HG03108 (cell line): Measurements from ENCODE around the gene RAPGEF5.

ENCODE experiments used
- ATAC-seq: cut with Tn5 transposase; IDR thresholded peaks from one replicate; pipeline ENCODE4 v1.9.1; 2021; ENCODE audit warnings: moderate library complexity; ENCODE audit not compliant: unreplicated experiment

The RAPGEF5 gene, protein sequence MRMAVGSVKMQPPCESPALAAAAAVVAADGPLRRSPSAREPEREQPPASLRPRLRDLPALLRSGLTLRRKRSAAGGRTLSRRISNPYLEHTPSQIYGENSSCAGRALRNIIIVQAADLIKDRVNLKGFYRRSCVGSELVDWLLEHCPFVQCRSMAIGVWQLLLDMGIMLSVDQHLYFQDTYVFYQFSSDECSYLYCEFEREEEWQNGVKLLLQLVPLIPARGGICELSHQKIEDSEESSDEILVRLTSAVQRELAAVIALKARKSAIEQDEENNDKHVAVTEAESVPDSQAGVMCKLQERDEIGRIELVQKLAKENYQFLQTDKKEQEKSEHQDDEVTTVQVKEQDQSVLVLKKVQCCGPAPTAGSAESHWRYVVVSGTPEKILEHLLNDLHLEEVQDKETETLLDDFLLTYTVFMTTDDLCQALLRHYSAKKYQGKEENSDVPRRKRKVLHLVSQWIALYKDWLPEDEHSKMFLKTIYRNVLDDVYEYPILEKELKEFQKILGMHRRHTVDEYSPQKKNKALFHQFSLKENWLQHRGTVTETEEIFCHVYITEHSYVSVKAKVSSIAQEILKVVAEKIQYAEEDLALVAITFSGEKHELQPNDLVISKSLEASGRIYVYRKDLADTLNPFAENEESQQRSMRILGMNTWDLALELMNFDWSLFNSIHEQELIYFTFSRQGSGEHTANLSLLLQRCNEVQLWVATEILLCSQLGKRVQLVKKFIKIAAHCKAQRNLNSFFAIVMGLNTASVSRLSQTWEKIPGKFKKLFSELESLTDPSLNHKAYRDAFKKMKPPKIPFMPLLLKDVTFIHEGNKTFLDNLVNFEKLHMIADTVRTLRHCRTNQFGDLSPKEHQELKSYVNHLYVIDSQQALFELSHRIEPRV

GRCh38 chr7:22356701-22357310 lies at the start of gene RAPGEF5:
RAPGEF5 (minus strand) TSS chr7:22357154; CDS start chr7:22357060, 94 bp downstream.
- ATAC-seq, result peak; percentile 52

DNA sequence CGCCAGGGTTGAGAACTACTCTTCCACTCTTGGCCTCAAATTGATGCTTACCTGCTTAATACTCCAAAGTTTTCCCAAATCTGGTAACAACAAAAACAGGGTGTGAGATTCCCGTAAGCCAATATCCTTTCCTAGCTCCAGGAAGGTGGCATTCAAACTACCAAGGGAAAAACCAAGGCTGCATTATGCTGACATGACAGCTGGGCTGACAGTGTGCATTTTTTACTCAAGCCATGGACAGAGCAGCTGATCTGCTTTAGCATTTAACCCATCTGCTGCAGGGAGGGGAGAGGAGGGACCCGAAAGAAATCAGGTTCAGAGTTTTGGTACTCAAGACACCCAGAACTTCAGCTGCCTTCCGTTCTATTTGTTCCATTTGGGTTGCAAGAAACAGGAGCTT lies 49.8 kb upstream of the RAPGEF5 start:
- no peak for ATAC-seq

- ATAC-seq, result no peak
These were observed 47.6 kb upstream of the RAPGEF5 start for GRCh38 chr7:22404421-22405023.

GRCh38 chr7:22403344-22403743 lies 46.4 kb upstream of the RAPGEF5 start:
- ATAC-seq, result no peak

GRCh38 chr7:22402250-22402649 lies 45.3 kb upstream of the RAPGEF5 start:
- ATAC-seq, result peak; percentile 42

DNA sequence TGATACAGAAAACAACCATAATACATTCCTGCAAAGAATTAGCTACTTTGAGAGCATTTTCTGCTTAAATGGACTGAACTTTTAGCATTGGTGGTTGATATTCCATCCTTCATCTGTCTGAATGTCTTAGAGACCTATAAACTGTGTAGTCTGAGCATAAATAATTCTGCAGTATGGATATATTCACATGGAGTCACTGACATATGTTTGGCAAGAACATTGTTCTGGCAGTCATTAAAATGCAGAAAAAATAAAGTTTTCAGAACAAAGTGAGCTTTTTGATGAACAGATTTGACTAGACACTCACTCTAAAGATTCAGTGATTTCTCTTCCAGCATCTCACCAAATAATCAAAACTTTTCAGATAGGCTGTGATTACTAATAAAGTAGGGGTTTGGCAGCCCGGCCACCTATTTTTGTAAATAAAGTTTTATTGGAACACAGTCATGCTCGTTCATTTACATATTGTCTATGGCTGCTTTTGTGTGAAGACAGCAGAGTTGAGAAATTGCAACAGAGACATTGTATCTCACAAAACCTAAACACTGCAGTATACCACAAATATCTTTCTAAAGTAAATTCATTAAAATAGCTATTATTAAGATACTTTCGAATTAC lies 44.1 kb upstream of the RAPGEF5 start:
- no peak for ATAC-seq

GRCh38 chr7:22400150-22400814 lies 43.3 kb upstream of the RAPGEF5 start:
- ATAC-seq, result no peak

- ATAC-seq, result no peak
These were observed 42.6 kb upstream of the RAPGEF5 start for GRCh38 chr7:22399546-22399945.

DNA sequence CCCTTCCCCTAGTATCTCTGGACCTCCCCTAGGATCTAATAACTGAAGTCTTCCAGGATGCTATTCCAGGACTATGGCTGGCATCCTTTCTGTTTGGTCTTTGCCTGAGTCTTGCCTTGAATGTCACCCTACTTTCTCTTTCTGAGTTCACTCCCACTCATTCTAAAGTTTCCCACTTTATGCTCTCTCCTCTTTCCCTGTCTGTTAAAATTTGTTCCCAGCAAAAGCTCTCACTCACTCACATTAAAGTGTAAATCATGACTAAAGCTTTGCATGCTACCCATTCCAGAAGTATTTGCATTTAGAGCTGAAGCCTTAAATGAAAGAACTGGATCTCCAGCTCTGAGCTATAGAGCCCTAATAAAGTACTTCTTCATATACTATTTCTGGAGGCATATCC lies 42.1 kb upstream of the RAPGEF5 start:
- ATAC-seq, result no peak

DNA sequence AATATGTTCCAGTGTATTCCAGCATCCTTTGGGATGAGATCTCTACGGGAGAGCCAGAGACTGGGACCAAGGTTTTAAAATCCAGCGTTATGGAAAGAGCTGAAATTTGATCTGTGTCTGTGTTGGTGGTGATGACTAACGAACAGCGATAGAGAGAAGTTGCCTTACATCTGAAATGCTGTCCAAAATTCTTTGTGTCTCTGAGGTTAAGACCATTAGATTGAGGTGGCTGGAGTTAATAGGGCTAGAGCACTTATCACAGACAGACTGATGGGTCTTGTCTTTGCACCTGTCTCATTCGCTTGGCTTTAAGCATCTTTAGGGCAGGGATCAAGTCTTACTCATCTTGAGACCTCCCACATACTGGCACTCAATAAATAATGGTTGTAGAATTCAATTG lies 41.0 kb upstream of the RAPGEF5 start:
- ATAC-seq, result no peak

DNA sequence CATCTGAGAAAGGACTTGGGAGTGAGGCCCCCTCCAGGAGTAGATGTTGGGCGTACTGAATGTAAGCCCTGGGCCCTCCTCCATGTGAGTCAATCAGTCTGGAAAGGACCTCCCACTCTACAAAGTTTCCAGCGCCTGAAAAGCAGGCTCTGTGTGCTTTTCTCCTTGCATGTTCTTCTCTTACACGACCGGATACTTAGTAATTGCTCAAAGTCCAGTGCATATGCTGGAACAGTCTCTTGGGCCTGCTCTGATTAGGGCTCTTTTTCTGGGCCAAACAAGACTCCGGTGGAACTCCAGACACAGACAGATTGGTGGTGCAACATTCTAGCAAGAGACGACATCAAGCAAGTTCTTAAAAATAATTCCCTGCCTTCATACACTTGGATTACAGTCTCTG lies 38.3 kb upstream of the RAPGEF5 start:
- no peak for ATAC-seq

DNA sequence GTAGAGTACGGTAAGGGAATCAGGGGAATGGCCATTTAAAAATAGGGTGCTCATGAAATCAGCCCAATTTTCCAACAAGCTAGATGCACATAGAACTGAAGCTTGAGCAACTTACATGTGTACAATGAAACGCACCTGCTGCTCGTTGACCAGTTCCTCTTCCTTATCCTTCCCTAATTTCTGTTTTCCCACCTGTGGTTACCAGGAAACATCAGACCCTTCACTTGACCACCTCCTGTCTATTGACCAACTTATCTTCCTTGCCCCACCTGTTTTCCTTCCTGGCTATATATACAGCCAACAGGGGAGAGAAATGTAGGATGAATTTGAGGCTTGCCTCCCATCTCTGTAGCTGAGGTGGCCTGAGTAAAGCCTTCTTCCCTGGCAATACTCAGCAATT lies 37.8 kb upstream of the RAPGEF5 start:
- ATAC-seq, result no peak

- ATAC-seq, result no peak
These were observed 37.2 kb upstream of the RAPGEF5 start for GRCh38 chr7:22393913-22394729.

DNA sequence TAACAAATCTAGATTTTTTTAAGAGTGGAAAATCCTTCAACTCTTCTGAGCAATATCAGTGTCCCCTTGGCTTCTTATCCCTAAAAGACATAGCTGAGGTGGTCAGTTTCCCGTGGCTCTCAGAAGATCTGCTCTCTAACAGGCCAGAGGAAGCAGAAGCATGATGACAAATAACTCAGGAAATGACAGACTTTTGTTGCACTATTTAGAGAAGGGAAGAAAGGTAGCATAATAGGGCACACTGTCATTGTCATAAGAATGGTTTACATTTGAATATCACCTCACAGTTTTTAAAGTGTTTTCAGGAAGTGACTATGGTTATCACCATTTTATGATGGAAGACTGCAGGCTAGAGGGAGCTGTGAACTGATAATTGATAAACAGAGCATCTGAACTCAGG lies 33.6 kb upstream of the RAPGEF5 start:
- no peak for ATAC-seq

DNA sequence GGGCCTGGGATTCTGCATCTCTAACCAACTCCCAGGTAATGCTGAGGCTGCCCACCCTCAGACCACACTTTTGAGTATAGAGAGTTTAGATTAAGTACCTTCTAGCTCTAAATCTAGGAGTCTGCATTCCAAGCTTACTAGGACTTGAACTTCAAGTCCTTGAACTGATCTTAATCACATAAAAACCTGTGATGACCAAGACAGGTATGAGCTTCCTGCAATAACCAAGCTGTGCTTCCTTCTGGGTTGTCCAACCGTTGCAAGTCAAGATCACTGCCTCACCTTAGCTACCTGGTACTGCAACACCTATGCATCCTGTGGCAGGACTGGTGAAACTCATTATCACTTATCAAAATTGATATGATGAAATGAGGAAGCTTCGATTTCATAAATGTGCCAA lies 32.9 kb upstream of the RAPGEF5 start:
- no peak for ATAC-seq

- no peak for ATAC-seq
These were observed 30.6 kb upstream of the RAPGEF5 start for GRCh38 chr7:22387583-22387982.

DNA sequence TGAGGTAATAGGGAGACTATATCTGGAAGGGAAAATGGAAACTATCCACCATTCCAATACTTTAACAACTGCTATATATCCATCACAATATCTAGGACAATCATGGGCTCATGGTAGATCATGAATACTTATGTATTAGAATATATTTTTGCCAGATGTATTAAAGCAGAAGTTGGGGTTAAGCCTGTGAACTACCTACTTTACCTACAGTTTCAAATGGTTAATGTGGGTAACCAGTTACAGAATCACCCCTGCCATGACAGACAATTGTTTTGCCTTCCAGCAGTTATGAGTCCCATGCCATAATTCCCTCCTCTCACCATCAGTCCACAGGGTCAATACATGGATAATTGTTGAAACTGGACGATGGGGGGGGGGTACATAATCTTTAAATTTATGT lies 29.9 kb upstream of the RAPGEF5 start:
- ATAC-seq, result peak; percentile 48

DNA sequence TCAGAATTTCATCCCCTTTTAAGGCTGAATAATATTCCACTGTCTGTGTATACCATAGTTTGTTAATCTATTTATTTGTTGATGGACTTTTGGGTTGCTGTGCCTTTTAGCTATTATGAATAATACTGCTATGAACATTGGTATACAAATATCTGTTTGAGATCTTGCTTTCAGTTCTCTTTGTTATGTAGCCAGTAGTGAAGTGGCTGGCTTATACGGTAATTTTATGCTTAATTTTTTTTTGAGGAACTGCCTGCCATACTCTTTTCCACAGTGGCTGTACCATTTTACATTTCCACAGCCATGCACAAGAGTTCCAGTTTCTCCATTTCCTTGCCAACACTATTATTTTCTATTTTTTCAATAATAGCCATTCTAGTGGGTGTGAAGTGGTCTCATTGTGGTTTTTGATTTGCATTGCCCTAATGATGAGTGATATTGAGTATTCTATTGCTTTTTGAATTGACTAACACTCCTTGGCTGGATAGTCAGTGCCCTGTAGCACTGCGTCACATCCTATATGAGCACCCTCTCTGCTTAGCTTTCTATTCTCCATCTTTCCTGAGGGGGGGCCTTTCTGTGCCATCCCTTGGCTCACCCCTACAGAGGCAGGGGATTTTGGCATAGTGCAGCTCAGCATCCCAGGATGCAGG lies 29.4 kb upstream of the RAPGEF5 start:
- ATAC-seq, result no peak

DNA sequence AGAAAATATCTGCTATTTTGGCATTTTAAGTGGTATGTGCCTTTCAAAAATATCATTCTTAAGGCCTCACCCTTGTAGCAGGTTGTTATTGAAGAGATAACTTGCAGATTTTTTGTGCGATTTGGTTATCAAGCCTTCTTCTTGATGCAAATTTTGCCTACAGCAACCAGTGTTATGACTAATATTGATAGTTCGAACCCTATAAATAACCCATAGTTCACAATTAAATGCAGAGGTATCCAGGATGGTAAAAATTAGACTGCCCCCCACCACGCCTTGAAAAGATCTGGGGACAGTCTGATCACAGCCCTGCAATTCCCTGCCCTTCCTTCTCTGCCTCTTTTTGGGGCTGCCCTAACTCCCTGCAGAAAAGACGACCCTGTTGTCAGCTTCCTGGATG lies 28.4 kb upstream of the RAPGEF5 start:
- no peak for ATAC-seq
